Tibial nerve (tissue), 3 donors: ENCODE results near the gene SLC38A11.
"Not testable (repeated sequence)": the region's sequence is repeated elsewhere in the genome, so short reads cannot be mapped to it uniquely, and the experiment has no call there.

Source experiments
- POLR2A ChIP-seq, 2 donors: fragments of 450-650 bp; IDR thresholded peaks; one replicate each; pipeline ENCODE4 v1.6.1; 2017; ENCODE audit warnings: antibody characterized with exemption in 2 of 2, mild to moderate bottlenecking in 2 of 2, moderate library complexity in 2 of 2
- TF ChIP-seq, protein P1 (sequence below), 5 experiments: fragments of 200-600 bp in 3 of 5; fragments of 450-650 bp in 2 of 5; sonication (generic) in 3 of 5; IDR thresholded peaks; one replicate each; pipeline ENCODE4 v1.5.1; 2016 to 2019; ENCODE audit warnings: antibody characterized with exemption in 5 of 5, mild to moderate bottlenecking in 3 of 5, moderate library complexity in 2 of 5

- not testable (repeated sequence) for TF ChIP-seq POLR2A (IDR thresholded peaks at IDR 0.05)
- TF ChIP-seq, protein P1, sequence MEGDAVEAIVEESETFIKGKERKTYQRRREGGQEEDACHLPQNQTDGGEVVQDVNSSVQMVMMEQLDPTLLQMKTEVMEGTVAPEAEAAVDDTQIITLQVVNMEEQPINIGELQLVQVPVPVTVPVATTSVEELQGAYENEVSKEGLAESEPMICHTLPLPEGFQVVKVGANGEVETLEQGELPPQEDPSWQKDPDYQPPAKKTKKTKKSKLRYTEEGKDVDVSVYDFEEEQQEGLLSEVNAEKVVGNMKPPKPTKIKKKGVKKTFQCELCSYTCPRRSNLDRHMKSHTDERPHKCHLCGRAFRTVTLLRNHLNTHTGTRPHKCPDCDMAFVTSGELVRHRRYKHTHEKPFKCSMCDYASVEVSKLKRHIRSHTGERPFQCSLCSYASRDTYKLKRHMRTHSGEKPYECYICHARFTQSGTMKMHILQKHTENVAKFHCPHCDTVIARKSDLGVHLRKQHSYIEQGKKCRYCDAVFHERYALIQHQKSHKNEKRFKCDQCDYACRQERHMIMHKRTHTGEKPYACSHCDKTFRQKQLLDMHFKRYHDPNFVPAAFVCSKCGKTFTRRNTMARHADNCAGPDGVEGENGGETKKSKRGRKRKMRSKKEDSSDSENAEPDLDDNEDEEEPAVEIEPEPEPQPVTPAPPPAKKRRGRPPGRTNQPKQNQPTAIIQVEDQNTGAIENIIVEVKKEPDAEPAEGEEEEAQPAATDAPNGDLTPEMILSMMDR (IDR thresholded peaks at IDR 0.05): not testable (repeated sequence)
Observed at GRCh38 chr2:164980688-164981087, 25.4 kb upstream of the SLC38A11 start.
